DMS53 treated with DMSO at 0.1 percent for 48 hours (cell line): ENCODE measurements around the gene ZFYVE9.
"Not testable (repeated sequence)": the region's sequence is repeated elsewhere in the genome, so short reads cannot be mapped to it uniquely, and the experiment has no call there.

Source experiments
- DNase-seq: peaks from one replicate; lab custom pipeline; 2025; ENCODE audit not compliant: unreplicated experiment; lab: John Stamatoyannopoulos, UW

ZFYVE9 gene

GRCh38 chr1:52141513-52142219, at the start of gene ZFYVE9:
Gene ZFYVE9 (plus strand): TSS chr1:52142089. CDS start chr1:52233207, 91,118 bp downstream.
- DNase-seq = peak; percentile 83

DNA sequence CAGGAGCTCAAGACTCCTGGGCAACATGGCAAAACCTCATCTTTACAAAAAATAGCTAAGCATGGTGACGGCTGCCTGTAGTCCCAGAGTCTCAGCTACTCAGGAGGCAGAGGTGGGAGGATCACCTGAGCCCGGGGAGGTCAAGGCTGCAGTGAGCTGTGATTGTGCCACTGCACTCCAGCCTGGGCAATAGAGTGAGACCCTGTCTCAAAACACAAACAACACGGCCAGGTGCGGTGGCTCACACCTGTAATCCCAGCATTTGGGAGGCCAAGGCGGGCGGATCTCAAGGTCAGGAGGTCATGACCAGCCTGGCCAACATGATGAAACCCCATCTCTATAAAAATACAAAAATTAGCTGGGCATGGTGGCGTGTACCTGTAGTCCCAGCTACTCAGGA, 47.6 kb upstream of the ZFYVE9 start:
- not testable (repeated sequence) for DNase-seq

- DNase-seq = no peak
Observed at GRCh38 chr1:52096216-52096615, 45.7 kb upstream of the ZFYVE9 start.

GRCh38 chr1:52098139-52098871, 43.6 kb upstream of the ZFYVE9 start:
- DNase-seq = peak; percentile 67

GRCh38 chr1:52102336-52103013, 39.4 kb upstream of the ZFYVE9 start:
- DNase-seq = no peak

DNA sequence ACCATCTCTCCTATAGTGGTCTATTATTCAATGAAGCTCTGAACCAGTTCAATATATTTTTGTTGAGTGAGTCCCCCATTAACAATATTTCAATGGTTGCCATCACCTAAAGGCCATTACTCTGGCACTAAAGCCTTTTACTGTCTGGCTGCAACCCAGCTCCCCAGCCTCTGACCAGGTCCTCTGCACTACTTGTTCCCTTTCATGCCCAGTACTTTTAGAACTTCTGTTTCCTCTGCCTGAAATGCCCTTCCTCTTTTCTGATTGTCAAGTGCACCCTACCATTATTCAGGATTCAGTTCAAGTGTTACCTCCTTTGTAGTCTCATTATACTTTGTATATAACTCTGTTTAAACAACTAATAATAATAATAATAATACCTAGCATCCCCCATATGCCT, 30.4 kb upstream of the ZFYVE9 start:
- DNase-seq = no peak

- DNase-seq = no peak
Observed at GRCh38 chr1:52112489-52112888, 29.4 kb upstream of the ZFYVE9 start.

DNA sequence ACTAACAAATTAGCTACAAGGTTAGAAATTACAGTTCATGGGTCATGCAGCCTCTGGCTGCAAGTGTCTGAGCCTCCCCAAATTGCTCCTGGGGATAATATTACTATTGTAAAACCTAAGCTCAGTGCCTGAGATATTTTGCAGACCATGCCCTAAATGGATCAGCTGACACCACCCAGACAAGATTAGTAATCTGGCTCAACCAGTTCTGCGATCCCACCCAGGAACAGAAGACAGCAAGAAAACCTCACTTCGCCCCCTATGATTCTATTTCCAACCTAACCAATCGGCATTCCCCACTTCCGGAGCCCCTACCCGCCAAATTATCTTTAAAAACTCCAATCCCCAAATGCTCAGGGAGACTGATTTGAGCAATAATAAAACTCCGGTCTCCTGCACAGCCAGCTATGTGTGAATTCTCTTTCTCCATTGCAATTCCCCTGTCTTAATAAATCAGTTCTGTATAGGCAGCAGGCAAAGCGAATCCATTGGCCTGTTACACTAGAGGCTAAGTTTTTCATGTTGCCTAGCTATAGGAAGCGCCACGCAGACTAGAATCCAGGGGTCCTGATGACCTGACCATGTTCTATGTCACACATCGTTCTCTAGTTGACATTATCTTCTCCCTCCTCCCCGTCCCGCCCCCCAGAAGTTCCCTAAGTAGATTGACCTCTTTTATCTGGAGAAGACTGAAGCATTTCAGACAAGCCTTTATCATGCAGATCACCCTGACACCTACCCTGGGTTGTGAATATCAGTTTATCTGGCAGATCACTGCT, 22.4 kb upstream of the ZFYVE9 start:
- DNase-seq = no peak

- DNase-seq = no peak
Observed at GRCh38 chr1:52122384-52122783, 19.5 kb upstream of the ZFYVE9 start.

DNA sequence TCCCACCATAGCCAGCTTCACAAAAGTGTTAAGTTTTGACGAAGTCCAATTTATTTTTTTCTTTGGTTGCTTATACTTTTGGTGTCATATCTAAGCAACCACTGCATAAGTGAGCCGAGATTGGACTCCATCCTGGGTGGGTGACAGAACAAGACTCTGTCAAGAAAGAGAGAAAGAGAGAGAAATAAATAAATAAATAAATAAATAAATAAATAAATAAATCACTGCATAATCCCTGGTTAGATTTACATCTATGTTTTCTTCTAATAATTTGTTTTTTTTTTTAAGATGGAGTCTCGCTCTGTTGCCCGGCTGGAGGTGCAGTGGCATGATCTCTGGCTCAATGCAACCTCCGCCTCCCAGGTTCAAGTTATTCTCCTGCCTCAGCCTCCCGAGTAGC, 18.3 kb upstream of the ZFYVE9 start:
- DNase-seq = no peak

GRCh38 chr1:52125736-52126359, 16.0 kb upstream of the ZFYVE9 start:
- no peak for DNase-seq

DNA sequence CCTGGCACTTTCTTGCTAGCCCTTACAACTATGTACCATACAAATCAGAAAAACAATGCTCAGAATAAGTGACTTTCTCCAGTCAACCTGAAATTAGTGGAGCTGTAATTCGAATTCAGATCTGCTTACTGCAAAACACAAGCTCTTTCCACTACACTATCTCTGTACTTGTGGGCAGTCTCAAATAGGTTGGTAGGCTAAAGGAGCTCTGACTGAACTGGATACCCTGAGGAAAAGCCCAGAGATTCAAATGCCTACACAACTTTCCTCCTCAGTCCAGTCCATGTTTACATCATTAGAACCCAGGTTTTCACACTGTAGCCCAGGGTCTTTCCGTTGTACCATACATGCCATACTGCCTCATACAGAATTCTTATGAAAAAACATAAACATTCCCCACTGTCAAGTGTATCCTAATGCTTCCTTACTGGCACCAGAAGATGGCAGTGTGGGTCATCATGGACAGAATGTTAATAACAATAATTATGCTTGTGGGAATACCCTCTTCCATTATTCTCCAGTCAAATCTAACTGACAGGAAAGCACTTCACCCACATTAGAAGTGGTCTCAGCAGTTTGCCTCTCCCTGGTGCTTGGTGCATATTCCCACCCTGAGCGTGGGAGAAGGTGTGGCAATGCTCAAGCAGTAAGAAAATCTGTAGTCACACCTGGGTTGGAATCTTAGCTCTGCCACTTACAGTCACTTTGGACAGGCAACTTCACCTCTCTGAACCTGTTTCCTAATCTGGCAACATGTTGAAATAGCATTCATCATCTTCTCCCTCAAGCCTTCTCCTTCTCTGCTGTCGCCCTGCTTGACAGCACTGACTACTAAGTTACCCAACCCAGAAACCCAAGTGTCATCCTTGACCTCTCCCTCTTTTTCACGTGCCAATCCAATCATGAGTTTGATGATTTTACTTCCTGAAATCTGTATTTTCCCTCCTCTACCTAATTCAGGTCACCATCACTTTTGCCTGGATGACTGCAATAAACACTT, 14.4 kb upstream of the ZFYVE9 start:
- DNase-seq = peak; percentile 92

GRCh38 chr1:52139817-52140540, 1.9 kb upstream of the ZFYVE9 start:
- no peak for DNase-seq

DNA sequence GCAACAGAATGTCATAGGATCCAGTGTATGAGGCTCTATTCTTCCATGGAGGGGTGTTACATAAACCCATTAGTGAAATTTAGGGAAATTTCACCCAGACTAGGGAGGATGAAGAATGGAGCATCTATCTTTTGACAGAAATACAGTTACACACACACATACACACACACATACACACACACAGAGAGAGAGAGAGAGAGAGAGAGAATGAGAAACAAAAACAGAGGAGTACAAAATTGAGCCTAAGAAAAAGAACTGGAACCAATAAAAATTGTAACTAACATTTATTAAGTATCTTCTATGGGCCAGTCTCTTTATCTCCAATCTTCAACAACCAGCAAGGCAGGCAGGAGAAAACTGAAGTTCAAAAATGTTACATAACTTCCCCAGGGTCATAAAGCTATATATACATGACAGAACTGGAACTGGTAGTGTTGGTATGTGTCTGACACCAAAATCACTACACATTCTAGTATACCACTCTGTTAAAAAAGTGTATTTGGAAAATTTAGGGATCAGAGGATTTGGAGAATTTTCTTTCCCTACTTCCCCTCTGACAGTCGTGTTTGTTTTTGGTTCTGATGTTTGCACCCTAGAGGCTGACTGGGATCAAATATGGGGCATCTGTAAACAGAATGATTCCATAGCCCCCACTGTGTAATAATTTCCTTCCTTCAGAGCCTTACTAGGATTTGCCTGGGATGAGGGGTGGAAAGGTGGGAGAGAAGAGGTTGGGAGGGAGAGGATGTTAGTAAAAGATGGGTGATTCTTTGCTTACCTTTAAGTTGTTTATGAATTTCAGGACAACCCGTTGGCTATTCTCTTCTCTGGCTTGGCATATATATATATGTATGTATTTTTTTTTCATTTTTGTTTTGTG, 1.0 kb upstream of the ZFYVE9 start:
- DNase-seq = peak; percentile 22

DNA sequence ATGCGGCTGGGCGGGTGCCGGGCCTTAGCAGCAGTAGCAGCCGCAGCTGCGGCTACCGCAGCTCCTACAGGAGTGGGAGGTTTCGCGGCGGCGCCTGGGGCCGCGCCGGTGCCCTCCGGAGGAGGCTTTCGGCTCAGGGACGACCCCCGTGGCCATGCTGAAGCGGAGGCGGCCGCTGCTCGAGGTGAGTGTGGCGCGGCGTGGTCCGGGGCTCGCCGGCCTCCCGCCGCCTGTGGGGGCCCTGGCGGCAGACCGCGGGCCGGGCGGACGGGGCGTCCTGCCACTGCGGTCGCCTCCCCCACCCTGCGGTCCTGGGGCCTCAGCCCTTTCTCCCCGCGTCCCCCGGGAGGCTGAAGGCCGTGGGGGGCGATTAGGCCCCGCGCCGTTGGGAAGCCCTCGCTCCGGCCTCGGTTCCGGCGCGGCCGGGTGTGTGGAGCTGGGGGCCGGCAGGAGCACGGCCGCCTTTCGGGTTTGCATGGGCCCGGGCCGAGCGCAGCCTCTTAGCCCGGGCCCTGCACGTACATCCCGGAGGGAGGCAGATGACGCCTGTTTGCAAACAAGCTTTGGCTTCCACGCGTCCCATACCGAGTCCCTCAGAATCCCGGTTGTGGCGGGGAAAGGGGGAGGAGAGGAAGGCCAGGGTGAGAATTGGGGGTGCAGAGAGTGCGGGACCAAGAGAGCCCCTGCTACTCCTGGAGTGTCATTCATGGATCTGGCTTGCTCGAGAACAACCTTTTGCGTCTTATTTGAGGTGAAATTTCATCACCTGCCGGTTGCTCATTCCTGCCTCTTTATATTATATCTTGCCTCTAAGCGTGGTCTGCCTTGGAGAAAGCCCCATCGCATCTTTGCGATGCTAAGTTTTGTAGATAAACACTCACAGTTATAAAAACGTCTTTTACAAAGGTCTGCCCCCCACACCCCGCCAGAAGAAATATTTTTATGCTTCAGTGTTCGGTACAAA, 613 bp downstream of the ZFYVE9 start:
- peak; percentile 60 for DNase-seq

GRCh38 chr1:52145137-52145536, 3.2 kb downstream of the ZFYVE9 start:
- DNase-seq = no peak

GRCh38 chr1:52150445-52150844, 8.6 kb downstream of the ZFYVE9 start:
- not testable (repeated sequence) for DNase-seq
